Endothelial cell of umbilical vein (primary cell): ENCODE measurements around the gene CAPN5.

Experiments
- CTCF ChIP-seq, 2 donors: IDR thresholded peaks; 1 replicate in 1 of 2; 2 replicates in 1 of 2; pipeline ENCODE4 v1.5.1; 2011; ENCODE audit warnings: low read length in 2 of 2, mild to moderate bottlenecking in 2 of 2, moderate library complexity in 2 of 2, control low read depth in 1 of 2, inconsistent platforms in 1 of 2, low read depth in 1 of 2; ENCODE audit not compliant: insufficient read depth in 1 of 2; ENCODE audit errors: extremely low read depth in 1 of 2
- GATA2 ChIP-seq: IDR thresholded peaks from 2 replicates; pipeline ENCODE4 v1.7.0; 2011; ENCODE audit warnings: low read depth, mild to moderate bottlenecking, moderate library complexity, mixed read lengths, low read length; ENCODE audit not compliant: insufficient read length, insufficient read depth
- POLR2AphosphoS5 ChIP-seq: IDR thresholded peaks from 2 replicates; pipeline ENCODE4 v1.6.1; 2012; ENCODE audit warnings: low read depth, mild to moderate bottlenecking, control low read depth, low read length, moderate library complexity; ENCODE audit not compliant: insufficient read depth

GRCh38 chr11:77144196-77144856, 77.6 kb downstream of the CAPN5 start:
- TF ChIP-seq CTCF (IDR thresholded peaks at IDR 0.05; ENCODE audit: extremely low read depth in 1 of 2, insufficient read depth in 1 of 2, low read depth in 1 of 2, low read length in 2 of 2) (no peak), GATA2 (no peak), POLR2AphosphoS5 (no peak)
